CD14-positive monocyte (primary cell): ENCODE measurements around the gene EEPD1. TPM values are rescaled to one million over a fixed set of nuclear protein-coding genes. Genes with fewer than 3 reads are reported as not detected.

Experiments
- DNase-seq, 3 donors: peaks; one replicate each; pipeline ENCODE4 v3.0.0-alpha.2; 2011 to 2022
- H2AFZ ChIP-seq: 2 replicates; pipeline ENCODE4 v1.6.0; 2012; ENCODE audit warnings: mild to moderate bottlenecking, low read depth, low read length, inconsistent platforms; ENCODE audit not compliant: insufficient read depth, poor library complexity, severe bottlenecking
- H3K27ac ChIP-seq, 2 donors: 1 replicate in 1 of 2; 2 replicates in 1 of 2; pipeline ENCODE4 v1.5.1; 2012 to 2013; ENCODE audit warnings: low read length in 2 of 2, control low read depth in 1 of 2, inconsistent platforms in 1 of 2, low read depth in 1 of 2, mild to moderate bottlenecking in 1 of 2
- H3K27me3 ChIP-seq, 2 donors: one replicate each; pipeline versions ENCODE4 v1.6.0 to v1.6.1; 2011 to 2013; ENCODE audit warnings: low read length in 2 of 2; ENCODE audit not compliant: control insufficient read depth in 2 of 2, insufficient read depth in 2 of 2
- H3K36me3 ChIP-seq, 2 donors: replicated peaks in 1 of 2; 1 replicate in 1 of 2; 2 replicates in 1 of 2; pipeline versions ENCODE4 v1.5.1 to v1.6.1; 2012 to 2013; ENCODE audit warnings: low read length in 2 of 2, control low read depth in 1 of 2, inconsistent platforms in 1 of 2, mild to moderate bottlenecking in 1 of 2; ENCODE audit not compliant: insufficient read depth in 2 of 2, control insufficient read depth in 1 of 2
- H3K4me1 ChIP-seq, 2 donors: 1 replicate in 1 of 2; 2 replicates in 1 of 2; pipeline versions ENCODE4 v1.5.1 to v1.6.1; 2012 to 2013; ENCODE audit warnings: low read length in 2 of 2, control low read depth in 1 of 2, inconsistent platforms in 1 of 2, mild to moderate bottlenecking in 1 of 2, moderate library complexity in 1 of 2; ENCODE audit not compliant: insufficient read depth in 2 of 2, control insufficient read depth in 1 of 2
- H3K4me2 ChIP-seq: replicated peaks from 2 replicates; pipeline ENCODE3; 2012; ENCODE audit warnings: low read length, moderate library complexity, mild to moderate bottlenecking; ENCODE audit not compliant: poor library complexity, severe bottlenecking; ENCODE audit errors: extremely low read depth
- H3K4me3 ChIP-seq, 3 experiments: fragments of 200-600 bp in 1 of 3; sonication (generic) in 1 of 3; replicated peaks in 1 of 3; 1 replicate in 2 of 3; 2 replicates in 1 of 3; pipeline ENCODE4 v1.5.1; 2011 to 2013; ENCODE audit warnings: low read length in 3 of 3, mild to moderate bottlenecking in 3 of 3, control low read depth in 2 of 3, low read depth in 2 of 3, inconsistent platforms in 1 of 3, moderate library complexity in 1 of 3
- H3K79me2 ChIP-seq: 2 replicates; pipeline ENCODE4 v1.6.0; 2012; ENCODE audit warnings: mild to moderate bottlenecking, control low read depth, inconsistent platforms, low read length, moderate library complexity; ENCODE audit not compliant: insufficient read depth
- H3K9ac ChIP-seq: 2 replicates; pipeline ENCODE4 v1.6.0; 2017; ENCODE audit warnings: low read length, mild to moderate bottlenecking; ENCODE audit not compliant: insufficient read depth, poor library complexity, severe bottlenecking
- H3K9me3 ChIP-seq, 2 donors: replicated peaks in 1 of 2; 1 replicate in 1 of 2; 2 replicates in 1 of 2; pipeline versions ENCODE4 v1.5.1 to v1.6.1; 2012 to 2013; ENCODE audit warnings: low read length in 2 of 2, control low read depth in 1 of 2; ENCODE audit not compliant: control insufficient read depth in 1 of 2, insufficient read depth in 1 of 2
- H4K20me1 ChIP-seq: 2 replicates; pipeline ENCODE4 v1.6.0; 2012; ENCODE audit warnings: mild to moderate bottlenecking, low read length, control low read depth, moderate library complexity; ENCODE audit not compliant: insufficient read depth
- H3K27ac Mint-ChIP-seq, 7 donors: one replicate each; pipeline ENCODE4 v1.8.0; 2020; ENCODE audit warnings: mild to moderate bottlenecking in 7 of 7, mixed read lengths in 7 of 7, moderate library complexity in 6 of 7, inconsistent platforms in 2 of 7
- H3K27me3 Mint-ChIP-seq, 3 donors: one replicate each; pipeline ENCODE4 v1.8.0; 2021 to 2022; ENCODE audit warnings: low read depth in 3 of 3, mild to moderate bottlenecking in 3 of 3, mixed read lengths in 3 of 3, moderate library complexity in 3 of 3, inconsistent platforms in 1 of 3
- H3K36me3 Mint-ChIP-seq, 2 donors: one replicate each; pipeline ENCODE4 v1.8.0; 2020; ENCODE audit warnings: mixed read lengths in 2 of 2, inconsistent platforms in 1 of 2, mild to moderate bottlenecking in 1 of 2
- H3K4me1 Mint-ChIP-seq: one replicate; pipeline ENCODE4 v1.8.0; 2020; ENCODE audit warnings: mild to moderate bottlenecking, mixed read lengths
- H3K4me3 Mint-ChIP-seq, 2 donors: one replicate each; pipeline ENCODE4 v1.8.0; 2020; ENCODE audit warnings: mild to moderate bottlenecking in 2 of 2, mixed read lengths in 2 of 2, moderate library complexity in 1 of 2
- H3K9me3 Mint-ChIP-seq, 7 donors: one replicate each; pipeline ENCODE4 v1.8.0; 2020 to 2022; ENCODE audit warnings: mixed read lengths in 7 of 7, mild to moderate bottlenecking in 6 of 7, moderate library complexity in 6 of 7, inconsistent platforms in 2 of 7
- CTCF ChIP-seq: fragments of 200-600 bp; IDR thresholded peaks from one replicate; pipeline ENCODE4 v1.8.0; 2022; ENCODE audit warnings: antibody characterized with exemption, mild to moderate bottlenecking
- intact Hi-C, 2 donors: fragments of 100-400 bp; cut with micrococcal nuclease; formaldehyde crosslinking; loops; one replicate each; pipeline versions ENCODE4 v1.15.0 to v1.15.1; 2023
- polyA plus RNA-seq, 3 donors: library from polyadenylated mRNA; depleted of rRNA in 1 of 3; unstranded in 2 of 3; stranded (reverse) in 1 of 3; fragments of 300-500 nt in 2 of 3; fragments of >200 nt in 1 of 3; fragmentation: Illumina TruSeq in 2 of 3; gene quantifications; 1 replicate in 2 of 3; 2 replicates in 1 of 3; pipeline ENCODE4 v1.2.3, GENCODE V29; 2012 to 2021

The EEPD1 gene
- polyA plus RNA-seq, 3 donors = 8.6 to 14.4 (median 12.6) TPM

DNA sequence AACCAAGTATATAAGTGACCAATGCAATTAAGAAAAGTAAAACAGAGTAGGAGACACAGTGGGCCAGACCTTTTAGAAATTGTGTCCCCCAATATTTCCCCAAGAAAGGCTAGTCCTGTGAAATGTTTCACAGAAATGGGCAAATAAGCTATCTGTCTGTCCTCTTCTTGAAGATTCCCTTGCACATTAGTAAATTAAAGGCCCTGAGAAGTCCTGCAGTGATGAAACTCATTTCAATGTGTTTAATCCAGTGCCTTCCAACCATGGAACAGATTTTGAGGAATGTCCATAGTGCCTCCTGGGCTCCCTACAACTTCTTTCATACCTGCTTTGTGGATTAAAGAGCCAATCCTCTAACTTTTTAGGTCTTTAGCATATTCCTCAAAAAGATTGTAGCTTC is 11.2 kb upstream of the EEPD1 start:
- Histone ChIP-seq H3K36me3 (no peaks in the 10 kb centered on the region), H3K9ac (no peak overlapping the region), H3K4me1 (peaks cover 0 to 8% of the 10 kb centered on the region in 2 donors), H3K4me3 (no peak overlapping the region), H3K27ac (no peak overlapping the region), H3K27me3 (no peaks in the 10 kb centered on the region), H3K9me3 (no peaks in the 10 kb centered on the region), H4K20me1 (no peaks in the 10 kb centered on the region), H3K4me2 (no peak overlapping the region), H2AFZ (no peak overlapping the region), H3K79me2 (no peaks in the 10 kb centered on the region)
- Mint-ChIP-seq H3K4me3 (no peak overlapping the region), H3K36me3 (no peaks in the 10 kb centered on the region), H3K27me3 (peaks cover 0 to 2% (median 2%) of the 10 kb centered on the region in 3 donors), H3K9me3 (peaks cover 2 to 11% (median 5%) of the 10 kb centered on the region in 7 donors), H3K4me1 (peaks cover 6% of the 10 kb centered on the region), H3K27ac (no peak overlapping the region)
- no peak for DNase-seq
- intact Hi-C loops = no loop called here
- TF ChIP-seq CTCF = no peak

DNA sequence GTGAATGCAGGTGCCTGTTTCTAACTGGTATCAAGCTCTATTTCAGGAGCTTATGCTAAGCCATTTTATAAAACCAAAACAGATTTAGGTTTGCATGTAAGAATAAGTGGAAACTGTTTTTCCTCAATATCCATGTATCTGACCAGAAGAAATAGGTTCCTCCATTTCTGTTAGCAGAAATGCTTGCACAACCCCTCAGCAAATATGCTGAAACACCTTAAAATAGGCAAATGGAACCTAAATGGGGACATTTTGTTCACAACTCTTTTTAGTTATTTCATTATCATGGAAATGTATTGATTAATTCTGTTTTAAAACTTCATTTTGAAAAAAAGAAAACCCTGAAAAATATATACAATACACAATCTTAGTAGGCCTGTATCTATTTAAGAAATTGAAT is 8.9 kb upstream of the EEPD1 start:
- no peaks in the 10 kb centered on the region for H3K36me3 ChIP-seq
- H3K4me2 ChIP-seq = no peak overlapping the region
- H3K4me1 ChIP-seq = peaks cover 0 to 14% of the 10 kb centered on the region in 2 donors
- Mint-ChIP-seq H3K27ac (no peak overlapping the region), H3K36me3 (no peaks in the 10 kb centered on the region), H3K4me3 (no peak overlapping the region), H3K27me3 (peaks cover 0 to 3% (median 2%) of the 10 kb centered on the region in 3 donors), H3K9me3 (peaks cover 2 to 11% (median 5%) of the 10 kb centered on the region in 7 donors), H3K4me1 (peaks cover 14% of the 10 kb centered on the region)
- intact Hi-C loops = no loop called here
- H3K9ac ChIP-seq = no peak overlapping the region
- peaks cover 0 to 5% of the 10 kb centered on the region in 2 donors for H3K9me3 ChIP-seq
- H3K4me3 ChIP-seq = no peak overlapping the region
- no peaks in the 10 kb centered on the region for H3K27me3 ChIP-seq
- no peak for DNase-seq
- H3K27ac ChIP-seq = no peak overlapping the region
- no peaks in the 10 kb centered on the region for H3K79me2 ChIP-seq
- no peak overlapping the region for H2AFZ ChIP-seq
- no peaks in the 10 kb centered on the region for H4K20me1 ChIP-seq
- no peak for TF ChIP-seq CTCF
